K562 (cell line): Measurements from ENCODE around the gene ETS2. TPM values are rescaled to one million over a fixed set of nuclear protein-coding genes. Genes with fewer than 3 reads are reported as not detected.

Source experiments
- BRD9 ChIP-seq: fragments of 450-650 bp; IDR thresholded peaks from 2 replicates; pipeline ENCODE4 v1.6.1; 2018; ENCODE audit warnings: low read depth; ENCODE audit not compliant: partially characterized antibody
- DPF2 ChIP-seq: fragments of 450-650 bp; IDR thresholded peaks from 2 replicates; pipeline ENCODE4 v1.6.1; 2016
- FOXK1 ChIP-seq: sonication (generic); formaldehyde crosslinking; IDR thresholded peaks from 2 replicates; pipeline ENCODE4 v1.8.0; 2022; ENCODE audit warnings: missing genetic modification reagents, mild to moderate bottlenecking, borderline replicate concordance
- HMGN3 ChIP-seq: IDR thresholded peaks from 2 replicates; pipeline ENCODE4 v1.6.1; 2011; ENCODE audit warnings: borderline replicate concordance, low read depth, mild to moderate bottlenecking, mixed read lengths, low read length; ENCODE audit not compliant: insufficient read length; ENCODE audit errors: extremely low read depth
- LCOR ChIP-seq: sonication (generic); formaldehyde crosslinking; IDR thresholded peaks from 2 replicates; pipeline ENCODE4 v1.8.0; 2022; ENCODE audit warnings: mild to moderate bottlenecking, missing genetic modification reagents
- MECOM ChIP-seq: fragments of 250-450 bp; sonication (Bioruptor Pico); IDR thresholded peaks from 2 replicates; pipeline ENCODE4 v1.8.0; 2022; ENCODE audit warnings: inconsistent platforms
- MED1 ChIP-seq: sonication (generic); formaldehyde crosslinking; IDR thresholded peaks from 2 replicates; pipeline ENCODE4 v1.8.1; 2023; ENCODE audit warnings: missing genetic modification reagents, borderline replicate concordance
- MTA1 ChIP-seq: fragments of 450-650 bp; IDR thresholded peaks from 2 replicates; pipeline ENCODE4 v1.6.1; 2017; ENCODE audit warnings: borderline replicate concordance
- NBN ChIP-seq: fragments of 450-650 bp; IDR thresholded peaks from 2 replicates; pipeline ENCODE4 v1.6.1; 2016; ENCODE audit warnings: low read depth, mild to moderate bottlenecking
- RBBP5 ChIP-seq: fragments of 200-600 bp; sonication (generic); IDR thresholded peaks from 2 replicates; pipeline ENCODE4 v1.6.1; 2012; ENCODE audit warnings: borderline replicate concordance, mild to moderate bottlenecking, low read length, control low read depth, inconsistent platforms; ENCODE audit not compliant: insufficient read depth, poor library complexity, severe bottlenecking
- RERE ChIP-seq: sonication (generic); formaldehyde crosslinking; IDR thresholded peaks from 2 replicates; pipeline ENCODE4 v1.8.0; 2023; ENCODE audit warnings: missing genetic modification reagents, mild to moderate bottlenecking, borderline replicate concordance
- SAFB2 ChIP-seq: fragments of 200-400 bp; formaldehyde crosslinking; IDR thresholded peaks from 2 replicates; pipeline ENCODE4 v1.6.1; 2018; ENCODE audit warnings: borderline replicate concordance, low read length, low read depth, moderate library complexity; ENCODE audit not compliant: severe bottlenecking
- SRSF1 ChIP-seq: fragments of 200-400 bp; formaldehyde crosslinking; IDR thresholded peaks from 2 replicates; pipeline ENCODE4 v1.6.1; 2017; ENCODE audit warnings: mild to moderate bottlenecking, low read depth, low read length, moderate library complexity
- TCFL5 ChIP-seq: fragments of 250-450 bp; sonication (Bioruptor Pico); conservative IDR thresholded peaks from 2 replicates; pipeline ENCODE4 v1.6.1; 2021; ENCODE audit warnings: mild to moderate bottlenecking, moderate library complexity, matching md5 sums
- TOE1 ChIP-seq, 2 experiments: fragments of 450-650 bp in 1 of 2; sonication (generic) in 1 of 2; formaldehyde crosslinking in 1 of 2; IDR thresholded peaks; 2 replicates each; pipeline versions ENCODE4 v1.7.1 to v1.8.0; 2016 to 2022; ENCODE audit warnings: borderline replicate concordance in 2 of 2, mild to moderate bottlenecking in 2 of 2, antibody characterized with exemption in 1 of 2, inconsistent platforms in 1 of 2, low read depth in 1 of 2, missing genetic modification reagents in 1 of 2, moderate library complexity in 1 of 2
- ZFP91 ChIP-seq: sonication (generic); formaldehyde crosslinking; IDR thresholded peaks from 2 replicates; pipeline ENCODE4 v1.8.0; 2022; ENCODE audit warnings: mild to moderate bottlenecking, missing genetic modification reagents
- polyA plus RNA-seq, 8 experiments: library from polyadenylated mRNA; depleted of rRNA in 4 of 8; stranded (reverse) in 5 of 8; unstranded in 3 of 8; fragments of >200 nt; fragmentation: Nextera tagmentation in 2 of 8; fragmentation: Illumina TruSeq in 1 of 8; extraction: Ambion mirVana in 2 of 8; extraction: Trizol in 1 of 8; gene quantifications; 2 replicates each; pipeline versions ENCODE4 v1.2.1 to v1.2.3, GENCODE V29; 2011 to 2014; ENCODE audit warnings: inconsistent platforms in 1 of 8, missing spikeins in 1 of 8
- total RNA-seq, 7 experiments: library from RNA; depleted of rRNA in 6 of 7; stranded (reverse); fragments of >200 nt in 6 of 7; fragmentation: Illumina TruSeq in 2 of 7; extraction: Trizol in 2 of 7; gene quantifications; 2 replicates each; pipeline versions ENCODE4 v1.2.1 to v1.2.3, GENCODE V29; 2011 to 2021; ENCODE audit warnings: low replicate concordance in 1 of 7

The ETS2 gene
- total and polyA plus RNA-seq, 9 of the 15 experiments (the other 6 are each of a cell fraction or from before 2014, with no cell fraction given), result 1.7 to 24.4 (median 12.2) TPM

GRCh38 chr21:38831526-38832467 lies 26.1 kb downstream of the ETS2 start (continued):
- no peak for TF ChIP-seq RERE (CRISPR knock-in tag)
- peak; percentile 27; the same call in 1 of the 2 replicates for TF ChIP-seq MECOM (CRISPR knock-in tag)
- no peak for TF ChIP-seq HMGN3
- TF ChIP-seq BRD9, result peak; percentile 81
- TF ChIP-seq DPF2, result peak; percentile 87
- TF ChIP-seq TOE1 (IDR thresholded peaks at IDR 0.05; ENCODE audit: borderline replicate concordance), result peak; percentile 87; the same call in 1 of the 2 replicates
- no peak for TF ChIP-seq TOE1 (CRISPR knock-in tag; IDR thresholded peaks at IDR 0.05; ENCODE audit: borderline replicate concordance, low read depth)
- TF ChIP-seq RBBP5, result peak; percentile 47
- TF ChIP-seq SRSF1, result no peak
- peak; percentile 69 for TF ChIP-seq NBN
- peak; percentile 50; the same call in 1 of the 2 replicates for TF ChIP-seq MTA1
- TF ChIP-seq ZFP91 (CRISPR knock-in tag), result no peak
- TF ChIP-seq SAFB2, result no peak
- 0 out of 2 replicates have a peak, but pooled peaks have one; percentile 51 for TF ChIP-seq LCOR (CRISPR knock-in tag)
- TF ChIP-seq MED1 (CRISPR knock-in tag), result no peak
- no peak for TF ChIP-seq FOXK1 (CRISPR knock-in tag)
- TF ChIP-seq TCFL5 (CRISPR knock-in tag), result no peak
